OCI-LY7 (cell line): ENCODE results near the gene CFC1.
"Not testable (repeated sequence)": the region's sequence is repeated elsewhere in the genome, so short reads cannot be mapped to it uniquely, and the experiment has no call there.

Experiments used
- EZH2phosphoT487 ChIP-seq: fragments of 200-600 bp; sonication (generic); IDR thresholded peaks from 2 replicates; pipeline ENCODE4 v1.6.1; 2018; ENCODE audit warnings: low read depth, borderline replicate concordance, mild to moderate bottlenecking, mixed run types, antibody characterized with exemption, low read length, moderate library complexity, mixed read lengths
- TF ChIP-seq, protein P1 (sequence below): fragments of 200-600 bp; sonication (generic); conservative IDR thresholded peaks from 2 replicates; pipeline ENCODE4 v1.5.1; 2014; ENCODE audit warnings: mild to moderate bottlenecking, antibody characterized with exemption, low read length, moderate library complexity, mixed read lengths

DNA sequence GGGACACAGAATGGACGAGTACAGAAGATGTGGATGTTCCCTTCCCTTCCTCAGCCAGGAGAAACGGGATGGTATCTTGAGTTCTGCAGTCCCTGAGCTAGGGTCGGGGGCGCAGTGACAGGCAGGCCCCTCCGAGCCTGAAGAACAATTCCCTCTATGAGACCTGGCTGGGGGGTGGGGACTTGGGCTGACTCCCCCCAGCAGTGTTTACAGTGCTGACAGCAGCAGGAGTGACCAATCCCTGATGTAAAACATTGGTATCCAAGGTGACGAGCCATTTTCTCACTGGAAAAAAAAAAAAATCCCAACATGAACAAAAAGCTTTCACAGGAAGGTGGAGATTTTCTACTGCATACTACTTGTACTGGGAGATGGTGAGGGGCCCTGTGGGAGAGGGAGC is at the start of gene CFC1:
- TF ChIP-seq, protein P1, sequence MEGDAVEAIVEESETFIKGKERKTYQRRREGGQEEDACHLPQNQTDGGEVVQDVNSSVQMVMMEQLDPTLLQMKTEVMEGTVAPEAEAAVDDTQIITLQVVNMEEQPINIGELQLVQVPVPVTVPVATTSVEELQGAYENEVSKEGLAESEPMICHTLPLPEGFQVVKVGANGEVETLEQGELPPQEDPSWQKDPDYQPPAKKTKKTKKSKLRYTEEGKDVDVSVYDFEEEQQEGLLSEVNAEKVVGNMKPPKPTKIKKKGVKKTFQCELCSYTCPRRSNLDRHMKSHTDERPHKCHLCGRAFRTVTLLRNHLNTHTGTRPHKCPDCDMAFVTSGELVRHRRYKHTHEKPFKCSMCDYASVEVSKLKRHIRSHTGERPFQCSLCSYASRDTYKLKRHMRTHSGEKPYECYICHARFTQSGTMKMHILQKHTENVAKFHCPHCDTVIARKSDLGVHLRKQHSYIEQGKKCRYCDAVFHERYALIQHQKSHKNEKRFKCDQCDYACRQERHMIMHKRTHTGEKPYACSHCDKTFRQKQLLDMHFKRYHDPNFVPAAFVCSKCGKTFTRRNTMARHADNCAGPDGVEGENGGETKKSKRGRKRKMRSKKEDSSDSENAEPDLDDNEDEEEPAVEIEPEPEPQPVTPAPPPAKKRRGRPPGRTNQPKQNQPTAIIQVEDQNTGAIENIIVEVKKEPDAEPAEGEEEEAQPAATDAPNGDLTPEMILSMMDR: not testable (repeated sequence)
- TF ChIP-seq EZH2phosphoT487: not testable (repeated sequence)
